ENCODE measurements around the gene MARCHF3. TPM values are rescaled to one million over a fixed set of nuclear protein-coding genes. Genes with fewer than 3 reads are reported as not detected.

The MARCHF3 gene
- total and polyA plus RNA-seq, 2 of the 13 experiments (the other 11 are each of a cell fraction or from before 2014, with no cell fraction given), result 4.8 to 11.9 TPM

DNA sequence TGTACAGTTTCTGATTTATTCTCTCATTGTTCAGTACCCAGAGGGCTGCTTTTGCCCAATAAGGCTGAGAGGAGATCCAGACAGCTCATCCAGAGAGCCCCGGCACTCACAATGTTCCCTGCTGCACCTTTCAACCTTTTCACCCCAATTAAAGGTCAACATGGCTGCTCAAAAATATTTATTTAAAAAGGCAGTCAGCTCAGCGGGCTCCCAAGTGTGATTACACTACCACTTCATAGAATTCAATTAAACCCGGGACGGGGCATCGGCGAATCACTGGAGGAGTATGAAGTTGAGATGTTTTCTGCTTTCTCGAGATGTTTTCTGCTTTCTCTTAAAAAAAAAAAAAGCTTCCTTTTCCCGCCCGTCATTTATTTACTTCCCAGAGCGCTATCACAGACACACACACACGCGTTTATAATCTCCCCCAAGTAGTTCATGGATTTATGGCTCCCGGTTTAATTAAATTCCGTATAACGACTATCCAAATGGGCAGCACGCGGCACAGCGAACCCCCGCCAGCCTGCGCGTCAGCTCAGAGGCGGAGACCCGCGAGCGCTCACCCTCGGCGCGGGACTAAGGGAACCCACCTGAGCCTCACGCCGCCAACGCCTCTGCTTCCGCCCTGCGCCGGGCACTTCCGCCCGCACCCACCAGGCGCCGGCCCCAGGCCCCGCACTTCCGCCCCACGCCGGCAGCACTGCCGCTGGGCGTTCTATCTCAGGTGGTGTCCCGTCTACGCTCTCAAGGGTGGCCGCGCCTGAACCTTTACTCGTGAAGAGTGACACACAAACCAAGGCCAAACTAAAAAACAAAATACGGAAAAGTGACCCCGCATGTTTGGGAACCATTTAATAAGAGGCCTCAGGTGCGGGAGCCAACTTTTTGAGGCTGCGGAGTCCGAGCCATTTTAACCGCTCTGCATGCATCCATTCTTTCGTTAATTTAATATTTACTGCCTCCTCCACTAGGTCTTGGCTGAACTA is 42.8 kb upstream of the MARCHF3 start, which contains the start of gene C5orf63 (continued):
- TF ChIP-seq RNF2 (conservative IDR thresholded peaks at IDR 0.05; ENCODE audit: low read depth), result 0 out of 2 replicates have a peak, but pooled peaks have one; percentile 46
- peak; percentile 77 for TF ChIP-seq ZSCAN31 (CRISPR knock-in tag; IDR thresholded peaks at IDR 0.05; ENCODE audit: low read depth)
- TF ChIP-seq RAD21 (CRISPR knock-in tag; IDR thresholded peaks at IDR 0.05), result peak; percentile 36
- TF ChIP-seq ELF1 (CRISPR knock-in tag; IDR thresholded peaks at IDR 0.05), result peak; percentile 77
- TF ChIP-seq GABPA (IDR thresholded peaks at IDR 0.05; ENCODE audit: low read depth, low read length), result peak; percentile 98
- peak; percentile 85 for TF ChIP-seq GABPA (CRISPR knock-in tag; IDR thresholded peaks at IDR 0.05; ENCODE audit: low read depth)
- peak; percentile 85 for TF ChIP-seq ZNF557 (CRISPR knock-in tag; IDR thresholded peaks at IDR 0.05)
- TF ChIP-seq SOX6 (IDR thresholded peaks at IDR 0.05), result no peak
- TF ChIP-seq SOX6 (CRISPR knock-in tag; IDR thresholded peaks at IDR 0.05), result peak; percentile 40
- TF ChIP-seq NR2F6 (IDR thresholded peaks at IDR 0.05), result peak; percentile 47
- TF ChIP-seq NR2F6 (CRISPR knock-in tag; IDR thresholded peaks at IDR 0.05), result 0 out of 2 replicates have a peak, but pooled peaks have one; percentile 26
- no peak for TF ChIP-seq ZNF660 (CRISPR knock-in tag; IDR thresholded peaks at IDR 0.05; ENCODE audit: borderline replicate concordance, low read depth)
- no peak for TF ChIP-seq HOXA9 (CRISPR knock-in tag; IDR thresholded peaks at IDR 0.05; ENCODE audit: borderline replicate concordance)
- peak; percentile 58; the same call in 1 of the 2 replicates for TF ChIP-seq ESRRA (CRISPR knock-in tag; IDR thresholded peaks at IDR 0.05; ENCODE audit: low read depth)
- TF ChIP-seq NFATC3 (CRISPR knock-in tag; IDR thresholded peaks at IDR 0.05), result no peak
- peak; percentile 56; the same call in 1 of the 2 replicates for TF ChIP-seq DRAP1 (CRISPR knock-in tag; IDR thresholded peaks at IDR 0.05)
- TF ChIP-seq ZBTB8A (CRISPR knock-in tag; IDR thresholded peaks at IDR 0.05; ENCODE audit: borderline replicate concordance, low read depth), result no peak
- TF ChIP-seq ZNF644 (CRISPR knock-in tag; IDR thresholded peaks at IDR 0.05; ENCODE audit: low read depth), result no peak
- peak; percentile 85 for TF ChIP-seq MXD4 (CRISPR knock-in tag; IDR thresholded peaks at IDR 0.05)
- TF ChIP-seq NBN (conservative IDR thresholded peaks at IDR 0.05), result no peak
- TF ChIP-seq SMARCE1 (IDR thresholded peaks at IDR 0.05; ENCODE audit: borderline replicate concordance), result no peak
- TF ChIP-seq XRCC5 (optimal IDR thresholded peaks at IDR 0.05; ENCODE audit: low read length), result peak; percentile 52
- TF ChIP-seq ARNT2 (CRISPR knock-in tag; IDR thresholded peaks at IDR 0.05; ENCODE audit: low read depth), result peak; percentile 88
- TF ChIP-seq ZNF224 (CRISPR knock-in tag; IDR thresholded peaks at IDR 0.05), result 0 out of 2 replicates have a peak, but pooled peaks have one; percentile 66
- TF ChIP-seq, protein P1, sequence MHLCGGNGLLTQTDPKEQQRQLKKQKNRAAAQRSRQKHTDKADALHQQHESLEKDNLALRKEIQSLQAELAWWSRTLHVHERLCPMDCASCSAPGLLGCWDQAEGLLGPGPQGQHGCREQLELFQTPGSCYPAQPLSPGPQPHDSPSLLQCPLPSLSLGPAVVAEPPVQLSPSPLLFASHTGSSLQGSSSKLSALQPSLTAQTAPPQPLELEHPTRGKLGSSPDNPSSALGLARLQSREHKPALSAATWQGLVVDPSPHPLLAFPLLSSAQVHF (CRISPR knock-in tag; IDR thresholded peaks at IDR 0.05), result 0 out of 2 replicates have a peak, but pooled peaks have one; percentile 53
- TF ChIP-seq ZNF550 (CRISPR knock-in tag; IDR thresholded peaks at IDR 0.05; ENCODE audit: borderline replicate concordance), result no peak
- peak; percentile 82 for TF ChIP-seq HDAC1 (CRISPR knock-in tag; IDR thresholded peaks at IDR 0.05)
- TF ChIP-seq RCOR2 (CRISPR knock-in tag; IDR thresholded peaks at IDR 0.05), result no peak
- TF ChIP-seq HNF1B (CRISPR knock-in tag; IDR thresholded peaks at IDR 0.05), result 0 out of 2 replicates have a peak, but pooled peaks have one; percentile 34
- no peak for TF ChIP-seq NCOA5 (CRISPR knock-in tag; IDR thresholded peaks at IDR 0.05)
- peak; percentile 61 for TF ChIP-seq YY1 (IDR thresholded peaks at IDR 0.05; ENCODE audit: insufficient read depth, insufficient replicate concordance, low read depth, low read length)
